Activated T-cell treated with anti-CD3 and anti-CD28 coated beads, Interleukin-2, amount 50 U/mL, for 24 hours (primary cell): ENCODE results near the gene BANP.
"Not testable (repeated sequence)": the region's sequence is repeated elsewhere in the genome, so short reads cannot be mapped to it uniquely, and the experiment has no call there.

Source experiments
- DNase-seq: peaks from one replicate; pipeline ENCODE4 v3.0.0-alpha.2; 2020
- H3K27ac Mint-ChIP-seq: 2 replicates; pipeline ENCODE4 v1.8.0; 2020; ENCODE audit warnings: mild to moderate bottlenecking, mixed read lengths
- H3K27me3 Mint-ChIP-seq: 2 replicates; pipeline ENCODE4 v1.8.0; 2020; ENCODE audit warnings: mixed read lengths
- H3K36me3 Mint-ChIP-seq: 2 replicates; pipeline ENCODE4 v1.8.0; 2020; ENCODE audit warnings: low read depth, mixed read lengths
- H3K4me1 Mint-ChIP-seq: 2 replicates; pipeline ENCODE4 v1.8.0; 2020; ENCODE audit warnings: low read depth, mixed read lengths
- H3K4me3 Mint-ChIP-seq: 2 replicates; pipeline ENCODE4 v1.8.0; 2020; ENCODE audit warnings: mild to moderate bottlenecking, moderate library complexity, mixed read lengths
- H3K9me3 Mint-ChIP-seq: 2 replicates; pipeline ENCODE4 v1.8.0; 2020; ENCODE audit warnings: mixed read lengths

Gene BANP

DNA sequence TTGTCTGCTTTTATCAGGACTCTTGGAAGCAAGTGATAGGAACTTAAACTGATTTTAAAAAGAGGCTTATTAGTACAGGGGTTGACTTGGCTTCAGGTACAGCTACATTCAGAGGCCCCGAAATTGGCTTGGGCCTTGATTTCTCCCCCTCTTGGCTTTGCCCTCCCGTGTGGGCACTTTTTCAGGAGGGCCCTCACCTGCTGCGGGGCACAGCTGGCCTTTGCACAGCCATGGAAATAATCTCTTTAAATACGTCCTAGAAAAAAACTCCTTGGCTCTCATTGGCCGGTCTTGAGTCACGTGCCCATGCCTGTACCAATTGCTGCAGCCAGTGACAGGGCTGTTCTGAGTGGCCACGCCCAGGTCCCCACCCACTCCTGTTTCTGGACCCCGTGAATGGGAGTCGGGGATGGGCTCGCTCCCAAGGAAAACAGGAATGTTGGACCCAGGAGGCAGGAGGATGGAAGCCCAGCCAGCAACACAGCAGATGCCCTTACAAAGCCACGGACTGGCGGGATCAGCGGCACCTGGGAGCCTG is 29.9 kb upstream of the BANP start:
- Mint-ChIP-seq H3K27me3 (peaks cover 13% of the 10 kb centered on the region), H3K27ac (no peak overlapping the region), H3K36me3 (no peaks in the 10 kb centered on the region), H3K9me3 (no peaks in the 10 kb centered on the region), H3K4me1 (peaks cover 5% of the 10 kb centered on the region), H3K4me3 (no peak overlapping the region)
- DNase-seq: no peak

DNA sequence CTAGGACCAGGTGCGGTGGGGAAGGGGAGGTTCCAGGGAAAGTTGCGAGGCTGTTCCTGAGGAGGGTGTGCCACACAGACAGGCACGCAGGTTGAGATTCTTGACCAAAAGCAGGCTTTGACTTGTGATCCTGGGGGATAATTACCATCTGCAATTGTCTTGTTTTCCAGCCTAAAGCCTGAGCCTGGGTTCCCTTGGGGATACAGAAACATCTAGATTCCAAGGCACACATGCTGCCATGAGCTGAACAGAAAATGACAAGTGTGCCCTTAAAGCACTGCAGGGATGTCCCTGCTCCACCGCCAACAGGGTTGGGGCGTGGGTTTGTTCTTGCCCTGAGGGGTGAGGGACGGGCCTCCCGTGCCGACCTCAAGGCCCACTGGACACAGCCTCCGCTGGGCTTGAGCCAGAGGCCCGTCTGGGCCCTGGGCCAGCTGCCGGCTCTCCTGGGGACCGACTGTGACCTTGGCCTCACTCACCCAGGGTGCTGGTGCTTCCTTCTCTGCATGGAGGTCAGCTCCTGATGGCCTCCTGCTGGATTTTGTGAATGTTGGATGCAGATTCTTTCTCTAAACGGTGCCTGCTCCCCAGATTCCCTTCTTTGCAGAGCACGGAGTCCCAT is 28.9 kb upstream of the BANP start:
- Mint-ChIP-seq H3K27ac (no peak overlapping the region), H3K9me3 (no peaks in the 10 kb centered on the region), H3K36me3 (no peaks in the 10 kb centered on the region), H3K27me3 (peaks cover 18% of the 10 kb centered on the region), H3K4me3 (no peak overlapping the region), H3K4me1 (peaks cover 10% of the 10 kb centered on the region)
- no peak for DNase-seq

DNA sequence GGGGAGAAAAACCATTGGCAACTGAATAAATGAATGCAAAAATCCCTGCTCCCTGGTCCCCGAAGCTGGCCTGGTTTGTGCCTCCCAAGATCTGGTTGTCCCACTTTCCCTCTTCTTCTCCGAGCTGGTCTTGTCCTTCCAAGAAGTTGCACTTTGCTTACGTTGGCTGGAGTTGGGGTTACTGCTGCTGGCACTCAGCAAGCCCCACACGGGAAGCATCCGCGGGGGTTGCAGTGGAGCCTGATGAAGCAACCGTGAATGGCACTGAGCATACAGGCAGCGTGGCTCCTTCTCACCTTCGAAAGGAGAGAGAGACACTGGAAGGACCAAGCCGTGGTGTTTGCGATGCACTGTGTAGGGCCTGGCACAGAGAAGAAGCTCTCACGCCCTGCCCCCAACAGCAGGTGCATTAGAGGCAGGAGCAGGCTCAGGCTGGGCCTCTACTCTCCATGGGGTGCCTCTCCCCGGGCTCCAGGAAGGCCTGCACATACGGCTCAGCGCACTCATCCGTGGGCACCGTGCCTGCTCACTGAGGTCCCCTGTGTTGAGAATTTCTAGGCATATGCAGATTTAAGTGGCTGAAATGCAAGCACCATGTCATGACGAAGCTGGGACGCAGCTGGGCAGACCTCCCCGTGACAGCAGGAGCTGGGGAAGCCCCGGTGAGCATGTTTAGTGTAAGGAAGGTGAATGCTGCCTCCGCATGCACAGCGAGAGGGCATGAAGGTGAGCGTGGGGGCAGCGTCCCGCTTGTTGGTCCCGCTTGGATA is 27.0 kb upstream of the BANP start:
- H3K27me3 Mint-ChIP-seq: peaks cover 7% of the 10 kb centered on the region
- no peaks in the 10 kb centered on the region for H3K36me3 Mint-ChIP-seq
- H3K4me1 Mint-ChIP-seq: peaks cover 7% of the 10 kb centered on the region
- H3K9me3 Mint-ChIP-seq: no peaks in the 10 kb centered on the region
- no peak for DNase-seq
- no peak overlapping the region for H3K4me3 Mint-ChIP-seq
- no peak overlapping the region for H3K27ac Mint-ChIP-seq

DNA sequence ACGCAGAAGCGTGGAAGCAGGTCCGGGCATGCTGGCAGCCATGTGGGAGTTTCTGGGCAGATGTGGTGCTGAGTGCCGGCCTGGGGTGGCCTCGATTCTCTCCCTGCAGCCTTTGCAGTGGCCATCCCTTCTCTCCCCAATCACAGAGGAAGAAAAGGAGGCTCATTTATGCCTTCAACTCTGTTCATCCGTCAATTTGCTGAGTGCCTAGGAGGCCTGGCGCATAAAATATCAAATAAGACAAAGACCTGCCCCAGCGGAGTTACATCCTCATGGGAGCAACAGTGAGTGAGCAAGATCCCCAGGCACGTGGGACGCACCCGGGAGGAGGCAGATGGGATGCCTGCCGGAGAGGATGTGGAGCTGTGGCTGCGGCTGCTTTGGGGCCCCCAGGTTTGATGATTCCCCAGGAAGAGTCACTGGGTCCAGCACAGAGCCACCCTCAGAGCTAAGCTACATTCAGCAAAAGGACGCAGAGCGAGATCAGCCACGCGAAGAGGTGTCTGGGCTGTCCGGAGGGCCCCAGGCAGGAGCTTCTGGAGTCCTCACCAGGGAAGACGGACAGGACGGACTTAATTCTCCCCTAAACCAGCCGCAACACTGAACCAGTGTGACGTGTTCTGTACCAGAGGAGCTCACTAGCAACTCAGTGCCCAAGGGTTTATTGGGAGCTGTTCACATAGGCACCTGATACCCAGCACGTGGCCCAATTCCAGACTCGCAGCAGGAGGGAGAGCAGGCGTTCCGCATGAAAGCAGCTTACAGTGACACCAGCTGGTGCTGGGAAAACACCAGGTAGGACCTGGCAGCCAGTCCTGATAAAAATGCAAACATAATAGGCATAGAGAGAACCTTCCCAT is 26.2 kb upstream of the BANP start:
- Mint-ChIP-seq H3K9me3 (no peaks in the 10 kb centered on the region), H3K36me3 (no peaks in the 10 kb centered on the region), H3K4me3 (no peak overlapping the region), H3K4me1 (peaks cover 7% of the 10 kb centered on the region), H3K27me3 (peaks cover 7% of the 10 kb centered on the region), H3K27ac (no peak overlapping the region)
- DNase-seq: no peak

DNA sequence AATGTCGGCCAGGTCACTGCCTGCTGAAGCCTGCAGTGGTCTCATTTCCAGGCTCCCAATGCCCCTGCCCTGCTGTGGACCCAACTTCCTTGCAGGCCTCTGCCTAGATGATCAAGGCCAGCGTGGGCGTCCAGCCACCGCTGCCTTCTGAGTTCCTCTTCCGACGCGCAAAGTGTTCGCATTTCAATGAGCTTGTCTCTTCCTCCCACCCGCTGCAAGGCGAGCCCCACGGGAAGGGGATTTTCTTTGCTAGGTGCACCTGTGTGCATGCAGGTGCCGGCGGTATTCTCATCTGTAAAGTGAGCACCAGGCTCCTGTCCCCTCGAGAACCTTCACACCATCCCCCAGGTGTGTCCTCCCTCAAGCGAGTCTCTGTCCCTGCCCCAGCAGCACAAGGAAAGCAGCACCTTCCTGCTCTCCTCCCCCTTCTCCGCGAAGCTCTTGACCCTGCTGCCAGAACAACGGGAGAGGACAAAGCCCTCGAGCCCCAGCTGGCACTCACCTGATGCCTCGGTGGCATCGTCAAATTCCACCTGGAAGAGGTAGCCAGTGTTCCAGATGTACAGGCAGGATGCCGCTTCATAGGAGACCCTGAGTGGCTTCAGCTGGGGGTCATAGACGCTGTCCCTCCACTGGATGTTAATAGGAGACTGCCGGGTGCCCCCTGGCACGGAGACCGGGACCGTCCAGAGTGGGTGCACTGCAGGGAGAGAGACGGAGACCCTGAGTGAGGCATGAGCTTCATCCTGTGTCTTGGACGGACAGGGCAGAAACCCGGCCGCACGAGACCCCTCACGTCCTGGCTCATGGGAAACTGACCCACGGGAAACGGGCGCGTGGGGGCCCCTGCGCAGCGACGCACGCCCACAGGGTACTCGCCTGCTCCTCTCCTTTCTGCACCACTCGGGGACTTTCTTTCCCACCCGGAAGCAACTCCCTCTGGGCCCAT is 24.7 kb upstream of the BANP start:
- peak; percentile 44 for DNase-seq
- H3K9me3 Mint-ChIP-seq: no peaks in the 10 kb centered on the region
- H3K27ac Mint-ChIP-seq: no peak overlapping the region
- H3K4me1 Mint-ChIP-seq: peaks cover 7% of the 10 kb centered on the region
- no peaks in the 10 kb centered on the region for H3K36me3 Mint-ChIP-seq
- peaks cover 7% of the 10 kb centered on the region for H3K27me3 Mint-ChIP-seq
- H3K4me3 Mint-ChIP-seq: no peak overlapping the region

DNA sequence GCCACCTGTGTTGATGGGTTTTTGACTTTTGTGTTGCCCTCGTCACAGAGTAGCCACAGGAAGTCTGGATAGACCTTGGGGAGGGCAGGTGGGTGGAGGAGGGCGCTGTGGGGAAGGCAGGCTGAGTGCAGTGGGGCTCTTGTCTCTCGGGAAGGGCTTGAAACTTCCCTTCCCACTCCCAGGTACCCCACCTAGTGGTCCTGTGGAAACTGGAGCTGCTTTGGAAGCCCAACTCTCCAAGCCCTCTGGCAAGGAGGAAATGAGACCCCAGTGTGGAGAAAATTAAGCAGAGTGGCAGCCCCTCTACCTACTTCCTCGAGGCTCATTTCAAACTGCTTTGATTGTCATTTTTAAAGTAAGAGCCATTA is 24.1 kb upstream of the BANP start:
- peaks cover 7% of the 10 kb centered on the region for H3K27me3 Mint-ChIP-seq
- no peak overlapping the region for H3K27ac Mint-ChIP-seq
- peaks cover 7% of the 10 kb centered on the region for H3K4me1 Mint-ChIP-seq
- no peaks in the 10 kb centered on the region for H3K36me3 Mint-ChIP-seq
- no peak for DNase-seq
- no peaks in the 10 kb centered on the region for H3K9me3 Mint-ChIP-seq
- H3K4me3 Mint-ChIP-seq: no peak overlapping the region

DNA sequence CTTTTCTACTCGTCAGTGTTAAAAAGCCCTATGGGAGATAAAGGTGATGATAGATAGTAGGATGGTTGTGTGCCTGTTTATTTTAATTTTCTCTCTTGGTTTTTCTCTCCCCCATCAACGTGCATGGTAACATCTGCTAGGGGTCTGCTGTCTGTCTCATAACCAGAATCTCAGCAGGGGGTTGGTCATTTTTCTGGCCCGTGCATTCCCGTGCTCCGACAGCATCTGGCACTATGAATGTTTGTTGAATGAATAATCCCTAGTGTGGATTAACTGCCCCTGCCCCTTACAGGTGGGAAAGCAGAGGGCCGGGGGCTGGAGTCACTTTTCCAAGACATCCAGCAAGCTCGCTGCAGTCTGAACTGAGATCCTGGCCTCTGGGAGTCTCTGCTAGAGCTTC is 21.2 kb upstream of the BANP start:
- H3K27ac Mint-ChIP-seq: no peak overlapping the region
- peaks cover 7% of the 10 kb centered on the region for H3K27me3 Mint-ChIP-seq
- peaks cover 7% of the 10 kb centered on the region for H3K4me1 Mint-ChIP-seq
- no peak overlapping the region for H3K4me3 Mint-ChIP-seq
- no peaks in the 10 kb centered on the region for H3K36me3 Mint-ChIP-seq
- no peak for DNase-seq
- no peaks in the 10 kb centered on the region for H3K9me3 Mint-ChIP-seq

DNA sequence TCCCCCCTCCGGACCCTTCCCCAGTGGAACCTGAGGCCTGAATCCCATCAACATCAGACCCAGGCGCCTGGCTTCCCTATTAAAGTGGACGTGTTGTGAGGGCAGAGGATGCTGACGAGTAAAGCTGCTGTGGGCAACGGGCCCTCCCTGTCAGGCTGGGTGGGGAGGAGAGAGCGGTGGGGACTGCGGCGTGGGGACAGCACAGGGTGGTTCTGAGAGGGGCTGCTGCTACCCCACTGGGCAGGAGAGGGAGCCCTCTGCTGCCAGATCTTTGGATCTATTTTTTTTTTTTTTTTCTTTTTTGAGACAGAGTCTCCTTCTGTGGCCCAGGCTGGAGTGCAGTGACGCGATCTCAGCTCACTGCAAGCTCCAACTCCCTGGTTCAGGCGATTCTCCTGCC is 20.8 kb upstream of the BANP start:
- Mint-ChIP-seq H3K9me3 (no peaks in the 10 kb centered on the region), H3K4me1 (peaks cover 7% of the 10 kb centered on the region), H3K36me3 (no peaks in the 10 kb centered on the region), H3K27me3 (peaks cover 7% of the 10 kb centered on the region), H3K4me3 (no peak overlapping the region), H3K27ac (no peak overlapping the region)
- DNase-seq: no peak

DNA sequence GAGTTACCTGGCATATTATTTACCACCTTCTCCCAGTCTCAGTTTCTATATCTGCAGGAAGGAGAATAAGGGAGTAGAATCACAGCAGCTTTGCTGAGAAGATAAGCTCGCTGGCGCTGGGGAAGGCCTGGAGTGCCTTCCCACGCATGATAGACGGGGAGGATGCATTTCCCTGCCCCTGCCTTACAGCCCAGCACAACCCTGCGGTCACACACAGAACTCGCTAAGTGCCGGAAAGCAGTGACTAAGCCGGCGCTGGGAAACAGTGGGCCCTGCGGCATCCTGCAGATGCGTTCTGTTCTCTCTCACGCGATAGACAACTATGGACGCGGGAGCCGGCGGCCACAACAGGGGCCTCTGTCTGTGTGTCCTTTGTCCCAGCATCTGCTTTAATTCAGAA is 19.7 kb upstream of the BANP start:
- Mint-ChIP-seq H3K4me1 (peaks cover 3% of the 10 kb centered on the region), H3K9me3 (no peaks in the 10 kb centered on the region), H3K27me3 (peaks cover 3% of the 10 kb centered on the region), H3K4me3 (no peak overlapping the region), H3K36me3 (no peaks in the 10 kb centered on the region), H3K27ac (peak overlapping the region; percentile 52)
- DNase-seq: peak; percentile 48

DNA sequence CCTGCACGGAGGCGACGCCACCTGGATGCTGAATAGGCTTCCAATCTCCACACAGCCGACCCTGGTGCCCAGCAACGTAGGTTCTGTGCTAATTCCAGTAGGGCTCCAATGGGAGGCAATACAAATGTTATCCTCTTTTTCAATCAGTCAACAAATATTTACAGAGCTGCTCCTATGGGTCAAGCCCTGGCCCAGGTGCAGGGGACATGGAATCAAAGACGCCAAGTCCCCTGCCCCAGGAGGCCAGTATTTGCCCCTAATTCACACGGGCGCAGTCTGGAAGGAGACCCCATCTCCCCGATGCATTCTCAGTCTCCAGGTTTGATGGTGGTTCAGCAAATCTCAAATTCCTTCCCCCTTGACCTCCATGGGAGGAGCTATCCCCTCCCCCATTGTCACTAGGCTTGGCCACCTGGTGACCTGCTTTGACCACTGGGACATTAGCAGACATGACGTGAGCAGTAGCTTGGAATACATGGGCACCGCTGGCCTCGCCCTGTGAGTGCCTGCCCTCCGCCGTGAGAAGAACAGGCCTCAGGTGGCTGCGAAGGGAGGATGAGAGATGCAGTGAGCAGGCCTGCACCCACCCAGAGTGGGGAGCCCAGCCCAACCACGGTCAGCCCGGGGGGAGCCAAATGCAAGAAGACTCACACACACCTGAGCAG is 18.6 kb upstream of the BANP start:
- H3K9me3 Mint-ChIP-seq, H3K36me3 Mint-ChIP-seq, H3K27me3 Mint-ChIP-seq, DNase-seq, H3K27ac Mint-ChIP-seq, H3K4me3 Mint-ChIP-seq, H3K4me1 Mint-ChIP-seq: not testable (repeated sequence)

DNA sequence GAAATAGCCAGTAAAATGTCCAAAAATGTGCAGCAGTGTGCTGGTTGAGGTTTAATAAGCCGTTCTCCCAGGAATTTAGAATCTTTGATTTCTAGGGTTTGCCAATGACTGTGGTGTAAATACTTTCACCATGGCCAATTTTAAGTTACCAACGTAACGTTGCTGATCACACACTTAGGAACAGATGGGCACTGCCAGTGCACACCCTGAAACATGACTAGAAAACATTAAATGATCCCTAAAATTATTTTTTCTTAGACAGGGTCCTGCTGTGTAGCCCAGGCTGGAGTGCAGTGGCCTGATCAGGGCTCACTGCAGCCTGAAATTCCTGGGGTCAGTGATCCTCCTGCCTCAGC is 18.1 kb upstream of the BANP start:
- Mint-ChIP-seq H3K36me3 (no peaks in the 10 kb centered on the region), H3K27me3 (no peaks in the 10 kb centered on the region), H3K4me3 (no peak overlapping the region), H3K27ac (no peak overlapping the region), H3K9me3 (no peaks in the 10 kb centered on the region), H3K4me1 (peaks cover under 1% of the 10 kb centered on the region)
- no peak for DNase-seq

DNA sequence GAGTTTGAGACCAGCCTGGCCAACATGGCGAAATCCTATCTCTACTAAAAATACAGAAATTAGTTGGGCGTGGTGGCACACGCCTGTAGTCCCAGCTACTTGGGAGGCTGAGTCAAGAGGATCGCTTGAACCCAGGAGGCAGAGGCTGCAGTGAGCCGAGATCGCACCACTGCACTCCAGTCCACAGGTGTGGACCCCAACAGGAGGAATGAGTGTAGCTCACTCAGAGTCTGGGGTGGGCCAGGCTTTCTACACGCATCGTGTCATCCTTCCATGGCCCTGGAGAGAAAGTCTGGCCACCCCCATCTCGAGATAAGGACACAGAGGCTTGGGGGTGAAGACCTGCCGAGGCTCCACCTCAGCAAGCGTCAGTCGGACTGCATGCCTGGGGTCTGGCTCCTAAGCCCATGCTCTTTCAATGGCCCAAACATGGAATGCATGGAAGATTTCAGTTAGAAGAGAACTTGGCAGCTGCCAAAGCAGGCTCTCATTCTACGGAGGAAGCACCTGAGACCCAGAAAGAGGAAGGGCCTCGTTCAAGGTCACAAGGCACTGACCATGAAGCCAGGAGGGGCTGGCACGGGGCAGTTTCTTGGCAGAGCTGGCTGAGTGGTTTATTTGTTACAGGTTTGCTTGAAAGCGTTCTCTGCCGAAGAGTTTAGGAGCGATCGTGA is 16.3 kb upstream of the BANP start:
- not testable (repeated sequence) for H3K27me3 Mint-ChIP-seq, DNase-seq, H3K4me3 Mint-ChIP-seq, H3K4me1 Mint-ChIP-seq, H3K9me3 Mint-ChIP-seq, H3K36me3 Mint-ChIP-seq, H3K27ac Mint-ChIP-seq

DNA sequence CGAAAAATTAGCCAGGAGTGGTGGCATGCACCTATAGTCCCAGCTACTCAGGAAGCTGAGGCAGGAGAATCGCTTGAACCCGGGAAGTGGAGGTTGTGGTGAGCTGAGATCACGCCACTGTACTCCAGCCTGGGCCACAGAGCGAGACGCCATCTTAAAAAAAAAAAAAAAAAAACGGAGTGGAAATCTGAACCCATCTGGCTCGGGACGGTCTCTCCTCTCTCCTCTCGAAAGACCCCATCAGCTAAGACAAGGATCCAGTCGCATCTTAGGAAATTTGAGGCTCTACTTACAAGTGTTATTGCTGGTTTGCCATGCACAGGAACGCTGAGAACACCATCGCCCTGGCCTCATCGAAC is 15.2 kb upstream of the BANP start:
- H3K27ac Mint-ChIP-seq, H3K9me3 Mint-ChIP-seq, H3K36me3 Mint-ChIP-seq, H3K27me3 Mint-ChIP-seq, H3K4me1 Mint-ChIP-seq, H3K4me3 Mint-ChIP-seq, DNase-seq: not testable (repeated sequence)
